GM23338 (cell line): ENCODE measurements around the gene CCDC50.

Source experiments
- CREB1 ChIP-seq: fragments of 250-450 bp; sonication (Bioruptor Pico); IDR thresholded peaks from 2 replicates; pipeline ENCODE4 v1.5.0; 2020; ENCODE audit warnings: low read depth, mild to moderate bottlenecking, moderate library complexity
- CTCF ChIP-seq, 2 experiments: fragments of 200-600 bp in 1 of 2; sonication (generic) in 1 of 2; conservative IDR thresholded peaks; 2 replicates each; pipeline versions ENCODE4 v1.5.1 to v1.6.1; 2016 to 2017; ENCODE audit warnings: antibody characterized with exemption in 2 of 2, low read depth in 2 of 2, mild to moderate bottlenecking in 2 of 2, moderate library complexity in 1 of 2
- EZH2 ChIP-seq: fragments of 200-600 bp; sonication (generic); IDR thresholded peaks from one replicate; pipeline ENCODE4 v1.8.0; 2017; ENCODE audit warnings: antibody characterized with exemption, mild to moderate bottlenecking, low read depth; ENCODE audit not compliant: unreplicated experiment
- EZH2phosphoT487 ChIP-seq: fragments of 200-600 bp; sonication (generic); IDR thresholded peaks from one replicate; pipeline ENCODE4 v1.8.1; 2018; ENCODE audit warnings: antibody characterized with exemption; ENCODE audit not compliant: unreplicated experiment
- POLR2AphosphoS5 ChIP-seq: IDR thresholded peaks from 2 replicates; pipeline ENCODE4 v1.6.1; 2016; ENCODE audit warnings: antibody characterized with exemption, low read depth
- REST ChIP-seq: IDR thresholded peaks from one replicate; pipeline ENCODE4 v1.6.1; 2018; ENCODE audit warnings: antibody characterized with exemption; ENCODE audit not compliant: unreplicated experiment
- ZNF114 ChIP-seq: fragments of 250-450 bp; sonication (Bioruptor Pico); IDR thresholded peaks from 2 replicates; pipeline ENCODE4 v1.5.0; 2020; ENCODE audit warnings: mild to moderate bottlenecking, moderate library complexity

- TF ChIP-seq CTCF (conservative IDR thresholded peaks at IDR 0.05; ENCODE audit: low read depth in 2 of 2) (no peak), POLR2AphosphoS5 (no peak), EZH2 (no peak), EZH2phosphoT487 (no peak), REST (no peak), CREB1 (no peak), ZNF114 (CRISPR knock-in tag) (no peak)
Observed at GRCh38 chr3:191340351-191340750, 11.2 kb downstream of the CCDC50 start.
